ENCODE measurements around the gene UCHL5.

Gene UCHL5

GRCh38 chr1:193042766-193043691 lies 16.1 kb downstream of the UCHL5 start:
- Histone ChIP-seq H3K27ac (replicated peaks) (no peak overlapping the region), H3K4me3 (replicated peaks; ENCODE audit: insufficient read depth, low read length) (no peak overlapping the region), H3K27me3 (ENCODE audit: insufficient read depth, poor library complexity, severe bottlenecking) (no peaks in the 10 kb centered on the region)
- no peak for DNase-seq (ENCODE audit: low read depth in 1 of 2, low spot score in 1 of 2)
- TF ChIP-seq SPI1 (IDR thresholded peaks at IDR 0.05; ENCODE audit: borderline replicate concordance, low read depth) (no peak), CTCF (IDR thresholded peaks at IDR 0.05; ENCODE audit: insufficient read depth, low read length) (no peak), REST (IDR thresholded peaks at IDR 0.05; ENCODE audit: insufficient replicate concordance, low read depth) (no peak)

GRCh38 chr1:193040011-193040410 lies 19.1 kb downstream of the UCHL5 start:
- Histone ChIP-seq H3K27me3 (ENCODE audit: insufficient read depth, poor library complexity, severe bottlenecking) (no peaks in the 10 kb centered on the region), H3K27ac (replicated peaks) (no peak overlapping the region), H3K4me3 (replicated peaks; ENCODE audit: insufficient read depth, low read length) (no peak overlapping the region)
- TF ChIP-seq POLR2AphosphoS5 (IDR thresholded peaks at IDR 0.05; ENCODE audit: low read depth) (no peak), CTCF (IDR thresholded peaks at IDR 0.05; ENCODE audit: insufficient read depth, low read length) (no peak), REST (IDR thresholded peaks at IDR 0.05; ENCODE audit: insufficient replicate concordance, low read depth) (no peak), GABPA (IDR thresholded peaks at IDR 0.05; ENCODE audit: low read depth) (no peak), SPI1 (IDR thresholded peaks at IDR 0.05; ENCODE audit: borderline replicate concordance, low read depth) (no peak)
- DNase-seq (ENCODE audit: low read depth in 1 of 2, low spot score in 1 of 2) = no peak

GRCh38 chr1:193036337-193037047 lies 22.7 kb downstream of the UCHL5 start:
- no peak overlapping the region for H3K4me3 ChIP-seq (replicated peaks; ENCODE audit: insufficient read depth, low read length)
- no peaks in the 10 kb centered on the region for H3K27me3 ChIP-seq (ENCODE audit: insufficient read depth, poor library complexity, severe bottlenecking)
- DNase-seq (ENCODE audit: low read depth in 1 of 2, low spot score in 1 of 2) = no peak
- TF ChIP-seq GABPA (IDR thresholded peaks at IDR 0.05; ENCODE audit: low read depth) (no peak), CTCF (IDR thresholded peaks at IDR 0.05; ENCODE audit: insufficient read depth, low read length) (no peak)
- no peak overlapping the region for H3K27ac ChIP-seq (replicated peaks)
